GM19099 (cell line): ENCODE data around the gene SH3PXD2B.

Source experiments
- POLR2A ChIP-seq: IDR thresholded peaks from 3 replicates; pipeline ENCODE4 v1.6.1; 2011; ENCODE audit warnings: low read depth; ENCODE audit not compliant: insufficient read length; ENCODE audit errors: extremely low read depth

Gene SH3PXD2B

DNA sequence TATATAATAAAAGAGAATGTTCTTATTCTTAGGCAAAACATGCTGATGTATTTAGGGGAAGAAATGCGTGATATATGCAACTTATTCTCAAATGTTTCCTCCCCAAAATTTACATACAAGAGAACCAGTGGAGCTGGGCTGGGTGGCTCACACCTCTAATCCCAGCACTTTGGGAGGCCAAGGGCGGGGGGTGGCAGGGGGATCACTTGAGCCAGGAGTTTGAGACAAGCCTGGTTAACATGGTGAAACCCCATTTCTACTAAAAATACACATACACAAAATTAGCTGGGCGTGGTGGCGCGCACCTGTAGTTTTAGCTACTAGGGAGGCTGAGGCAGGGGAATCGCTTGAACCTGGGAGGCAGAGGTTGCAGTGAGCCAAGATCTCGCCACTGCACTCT lies 143.3 kb downstream of the SH3PXD2B start:
- no peak for TF ChIP-seq POLR2A

DNA sequence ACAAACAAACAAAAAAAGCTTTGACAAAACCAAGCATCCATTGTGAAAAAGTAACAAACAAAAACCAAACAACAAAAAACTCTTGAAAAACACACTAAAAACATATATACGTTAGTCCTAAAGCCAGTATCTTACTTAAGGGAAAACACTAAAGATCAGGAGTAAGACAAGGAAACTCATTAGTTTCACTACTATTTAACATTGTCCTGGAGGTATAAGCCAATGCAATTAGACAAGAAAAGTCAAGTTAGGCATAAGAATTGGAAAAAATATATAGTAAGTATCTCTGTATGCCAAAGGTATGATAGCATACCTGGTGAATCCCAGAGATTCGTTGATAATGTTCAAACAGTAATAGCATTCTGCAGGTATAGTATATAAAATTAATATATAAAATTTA lies 148.9 kb downstream of the SH3PXD2B start:
- TF ChIP-seq POLR2A, result no peak

DNA sequence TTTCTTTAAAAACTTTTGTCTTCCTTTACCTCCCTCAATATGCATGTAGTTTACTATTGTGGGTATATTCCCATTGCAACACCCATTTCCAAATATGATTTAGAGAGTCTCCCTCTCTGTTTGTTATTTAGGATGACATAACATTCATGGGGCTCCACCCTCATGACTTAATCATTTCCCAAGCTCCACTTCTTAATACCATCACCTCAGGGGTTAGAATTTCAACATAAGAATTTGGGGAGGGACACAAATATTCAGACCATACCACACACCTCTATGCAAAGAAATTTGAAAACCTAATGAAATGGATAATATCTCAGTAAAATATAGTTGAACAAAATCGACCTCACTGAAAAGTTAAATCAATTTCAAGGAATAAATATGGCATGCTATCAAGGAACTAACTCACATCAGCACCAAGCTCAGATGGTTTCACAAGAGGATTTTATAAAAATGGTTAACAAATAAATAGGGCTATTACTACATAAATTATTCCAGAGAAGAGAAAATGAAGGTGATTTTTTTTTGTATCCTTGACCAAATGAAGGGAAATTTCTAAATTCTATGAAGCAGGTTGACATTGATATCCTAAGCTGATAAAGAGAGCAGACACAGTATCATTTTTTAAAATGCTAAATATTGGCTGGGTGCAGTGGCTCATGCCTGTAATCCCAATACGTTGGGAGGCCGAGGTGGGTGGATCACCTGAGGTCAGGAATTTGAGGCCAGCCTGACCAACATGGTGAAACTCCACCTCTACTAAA lies 150.6 kb downstream of the SH3PXD2B start:
- TF ChIP-seq POLR2A, result no peak

- TF ChIP-seq POLR2A, result no peak
Observed at GRCh38 chr5:172303162-172303561, 151.2 kb downstream of the SH3PXD2B start.

GRCh38 chr5:172302047-172302710 lies 152.1 kb downstream of the SH3PXD2B start:
- TF ChIP-seq POLR2A, result no peak

DNA sequence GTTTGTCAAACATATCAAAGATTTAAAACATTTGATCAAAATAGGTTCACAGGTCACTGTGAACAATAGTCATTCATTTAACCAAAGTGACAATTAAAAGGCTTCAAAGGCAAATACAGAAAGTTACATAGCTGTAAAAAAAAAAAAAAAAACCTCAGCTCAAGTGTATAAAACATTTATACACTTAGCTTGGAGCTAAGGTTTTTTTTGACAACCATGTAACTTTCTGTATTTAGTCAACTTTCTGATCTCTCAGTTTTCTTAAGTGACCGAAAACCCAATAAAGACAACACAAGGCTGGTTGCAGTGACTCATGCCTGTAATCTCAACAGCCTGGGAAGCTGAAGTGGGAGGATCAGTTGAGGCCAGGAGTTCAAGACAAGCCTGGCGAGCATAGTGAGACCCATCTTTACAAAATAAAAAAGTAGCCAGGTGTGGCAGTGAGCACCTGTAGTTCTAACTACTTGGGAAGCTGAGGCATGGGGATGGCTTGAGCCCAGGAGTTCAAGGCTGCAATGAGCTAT lies 154.3 kb downstream of the SH3PXD2B start:
- no peak for TF ChIP-seq POLR2A

DNA sequence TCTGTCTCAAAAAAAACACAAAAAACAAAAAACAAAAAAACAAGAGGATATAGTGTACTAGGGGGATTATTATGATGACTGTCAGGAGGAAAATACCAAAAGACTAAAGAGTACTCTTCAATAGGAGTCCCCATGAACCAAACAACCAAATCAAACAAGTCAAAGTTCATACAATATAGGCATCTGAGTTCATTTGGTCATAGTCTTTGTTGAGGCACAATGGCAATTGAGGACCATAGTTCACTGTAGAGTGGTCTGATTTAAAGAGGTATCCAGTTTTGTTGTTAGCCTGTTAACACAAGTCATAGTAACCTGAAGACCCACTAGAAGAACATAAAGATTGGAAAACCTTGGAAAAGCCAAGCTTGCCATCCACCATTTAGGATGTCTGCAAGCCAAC lies 159.5 kb downstream of the SH3PXD2B start:
- no peak for TF ChIP-seq POLR2A

DNA sequence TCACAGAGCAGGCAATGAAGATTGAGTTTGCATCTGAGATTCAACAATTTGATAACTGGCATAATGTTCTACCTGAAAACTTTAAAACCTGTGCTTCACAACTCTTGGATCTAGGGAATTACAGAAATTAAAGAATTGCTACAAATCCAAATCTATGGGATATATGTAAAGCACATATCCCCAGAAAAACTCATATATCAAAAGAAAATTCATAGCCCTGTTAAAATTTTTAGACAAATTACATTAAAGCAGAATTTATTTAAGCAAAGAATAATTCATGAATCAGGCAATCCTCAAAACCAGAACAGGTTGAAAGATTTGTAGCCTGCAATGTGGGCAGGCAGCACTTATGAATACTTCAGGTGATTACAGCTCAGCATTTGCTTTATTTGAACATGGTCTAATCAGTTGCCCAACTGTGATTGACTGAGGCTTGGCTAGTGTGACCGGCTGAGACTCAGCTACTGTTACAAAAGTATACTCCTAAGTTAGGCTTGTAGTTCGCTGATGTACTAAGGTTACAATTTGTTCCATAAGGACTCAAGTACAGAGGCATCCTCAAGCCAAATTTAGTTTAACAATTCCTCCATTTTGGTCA lies 160.5 kb downstream of the SH3PXD2B start:
- no peak for TF ChIP-seq POLR2A

GRCh38 chr5:172293054-172293744 lies 161.1 kb downstream of the SH3PXD2B start:
- no peak for TF ChIP-seq POLR2A

DNA sequence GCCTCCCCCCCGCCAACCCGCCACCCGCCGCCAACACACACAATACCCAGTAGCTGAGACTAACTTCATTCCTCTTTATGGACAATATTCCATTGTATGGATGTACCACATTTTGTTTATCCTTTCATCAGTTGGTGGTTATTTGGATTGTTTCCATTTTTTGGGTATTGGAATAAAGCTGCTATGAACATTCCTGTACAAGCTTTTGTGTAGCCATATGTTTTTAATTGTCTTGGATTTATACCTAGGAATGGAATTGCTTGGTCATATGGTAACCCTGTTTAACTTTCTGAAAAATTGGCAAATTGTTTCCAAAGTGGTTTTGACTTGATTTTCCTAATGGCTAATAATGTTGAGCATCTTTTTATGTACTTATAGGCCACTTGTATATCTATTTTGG lies 165.9 kb downstream of the SH3PXD2B start:
- no peak for TF ChIP-seq POLR2A

DNA sequence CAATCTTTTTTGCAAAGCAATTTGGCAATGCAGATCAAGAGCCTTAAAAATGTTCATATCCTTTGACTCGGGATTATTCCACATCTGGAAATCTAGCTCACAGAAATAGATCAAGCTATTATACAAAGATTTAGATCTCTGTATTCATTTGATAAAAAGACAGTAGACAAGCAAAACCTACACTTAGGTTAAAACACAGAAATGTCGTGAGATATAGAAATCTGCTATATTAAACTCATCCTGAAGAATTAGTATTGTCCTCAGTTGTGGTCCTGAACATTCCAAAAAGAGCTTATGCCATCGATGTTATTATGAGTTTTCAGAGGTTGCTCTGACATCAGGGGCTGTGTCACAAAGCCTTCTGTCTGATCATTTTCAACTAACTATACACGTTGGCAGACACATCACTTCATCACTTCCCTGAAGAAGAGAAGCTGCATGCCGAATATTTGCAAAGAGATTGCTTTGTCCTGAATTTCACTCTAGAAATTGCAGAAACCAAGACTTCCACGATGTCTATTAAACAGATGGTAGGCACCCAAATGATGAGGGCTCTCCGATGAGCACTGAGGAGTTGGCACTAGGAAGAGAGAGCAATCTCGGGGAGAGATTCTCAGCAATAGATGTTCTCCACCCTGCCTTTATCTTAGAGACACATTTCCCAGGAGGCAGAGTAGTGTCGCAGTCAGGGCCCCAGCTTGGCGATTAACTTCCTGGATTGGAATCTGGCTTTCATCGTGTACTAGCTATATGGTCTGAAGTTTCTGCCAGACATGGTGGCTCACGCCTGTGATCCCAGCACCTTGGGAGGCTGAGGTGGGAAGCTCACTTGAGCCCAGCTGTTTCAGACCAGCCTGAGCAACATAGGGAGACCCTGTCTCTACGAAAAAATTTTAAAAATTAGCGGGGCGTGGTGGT lies 168.8 kb downstream of the SH3PXD2B start:
- TF ChIP-seq POLR2A, result no peak

GRCh38 chr5:172284611-172284980 lies 169.7 kb downstream of the SH3PXD2B start:
- no peak for TF ChIP-seq POLR2A

DNA sequence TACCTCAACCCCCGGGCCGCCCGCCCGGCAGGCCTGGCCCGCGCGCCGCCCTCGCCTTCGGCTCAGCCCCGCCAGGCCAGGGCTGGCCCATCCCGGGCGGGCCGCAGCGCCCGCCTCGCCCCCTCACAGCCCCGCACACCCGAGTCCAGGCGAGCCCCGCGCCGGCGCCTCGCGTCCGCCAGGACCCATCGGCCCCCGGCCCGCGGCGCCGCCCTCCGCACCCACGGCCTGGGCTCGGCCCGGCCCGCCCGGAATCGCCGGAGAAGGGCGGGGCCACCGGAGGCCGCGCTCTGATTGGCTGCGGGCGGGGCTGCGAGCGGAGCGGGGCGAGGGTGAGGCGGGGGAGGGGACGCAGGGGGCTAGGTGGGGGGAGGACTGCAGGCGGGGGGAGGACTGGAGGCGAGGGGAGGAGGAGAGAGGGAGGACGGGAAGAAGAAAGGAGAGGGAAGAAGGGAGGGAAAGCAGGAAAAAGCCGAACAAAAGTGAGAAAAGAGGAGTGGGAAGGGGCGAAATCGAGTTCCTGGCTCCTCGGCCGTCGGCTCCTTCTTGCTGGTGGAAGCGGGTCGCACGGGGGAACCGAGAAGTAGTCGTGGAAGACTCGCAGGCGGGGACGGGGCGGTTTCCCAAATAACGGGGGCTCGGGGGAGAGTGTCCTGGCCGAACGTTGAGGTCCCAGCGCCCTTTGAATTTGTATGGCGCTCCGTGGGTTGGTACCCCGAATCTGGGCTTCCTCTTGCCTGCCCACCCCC lies 170.3 kb downstream of the SH3PXD2B start:
- TF ChIP-seq POLR2A, result peak; percentile 77
